Measurements from ENCODE around the gene NPPB. TPM values are rescaled to one million over a fixed set of nuclear protein-coding genes. Genes with fewer than 3 reads are reported as not detected.

Gene NPPB
- total RNA-seq, 1 experiment from 2014 or later: 0.35 TPM

DNA sequence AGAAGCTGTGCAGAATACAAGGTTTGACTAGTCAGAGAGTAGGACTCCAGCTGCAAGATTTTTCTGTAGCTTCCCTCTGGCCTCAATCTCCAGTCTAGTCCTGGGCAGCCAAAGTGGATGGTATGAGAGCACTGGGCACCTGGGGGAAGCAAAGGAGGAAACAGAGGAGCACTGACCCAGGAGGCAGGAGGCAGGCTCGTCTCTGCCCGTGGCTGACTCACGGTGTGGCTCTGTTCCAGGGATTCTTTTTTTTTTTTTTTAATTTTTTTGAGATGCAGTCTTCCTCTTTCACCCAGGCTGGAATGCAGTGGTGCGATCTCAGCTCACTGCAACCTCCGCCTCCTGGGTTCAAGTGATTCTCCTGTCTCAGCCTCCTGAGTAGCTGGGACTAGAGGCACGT lies 4.1 kb upstream of the NPPB start:
- Histone ChIP-seq H4K5ac (ENCODE audit: insufficient read length, low read depth, low read length) (no peak overlapping the region), H4K8ac (replicated peaks; ENCODE audit: insufficient read length, low read depth, low read length) (no peak overlapping the region), H3K14ac (ENCODE audit: insufficient read depth, low read length) (no peak overlapping the region), H2BK12ac (ENCODE audit: insufficient read length, low read depth, low read length) (no peak overlapping the region), H2BK120ac (ENCODE audit: low read depth, low read length, poor library complexity, severe bottlenecking) (no peak overlapping the region), H3K79me1 (ENCODE audit: insufficient read depth, low read depth, low read length, poor library complexity, severe bottlenecking) (no peaks in the 10 kb centered on the region), H2BK20ac (ENCODE audit: low read depth, low read length, poor library complexity, severe bottlenecking) (no peak overlapping the region), H3K79me2 (ENCODE audit: insufficient read depth, low read length) (no peaks in the 10 kb centered on the region), H3K27me3 (ENCODE audit: insufficient read depth, low read length) (no peaks in the 10 kb centered on the region; the same call in 1 of the 2 replicates), H3K4me1 (ENCODE audit: insufficient read depth, low read length) (no peaks in the 10 kb centered on the region), H3K23me2 (ENCODE audit: insufficient read length, low read depth, low read length, poor library complexity, severe bottlenecking) (no peaks in the 10 kb centered on the region), H3K4ac (ENCODE audit: low read depth, low read length) (no peak overlapping the region), H3K23ac (ENCODE audit: insufficient read length, low read depth, low read length) (no peak overlapping the region), H4K91ac (ENCODE audit: insufficient read length, low read depth, low read length) (no peak overlapping the region), H2AK5ac (ENCODE audit: insufficient read length, low read length) (no peak overlapping the region), H3K56ac (ENCODE audit: insufficient read length, low read depth, low read length) (no peak overlapping the region), H2BK15ac (ENCODE audit: low read depth, low read length) (no peak overlapping the region), H3T11ph (ENCODE audit: low read length) (no peak overlapping the region), H2AFZ (ENCODE audit: low read length) (no peak overlapping the region), H3K4me2 (ENCODE audit: insufficient read depth, insufficient read length, low read length) (no peak overlapping the region), H3K18ac (ENCODE audit: insufficient read length, low read depth, low read length) (no peak overlapping the region), H3K9ac (ENCODE audit: extremely low read depth, insufficient read length, low read length) (no peak overlapping the region), H4K20me1 (ENCODE audit: control insufficient read depth, insufficient read depth, insufficient read length) (no peaks in the 10 kb centered on the region), H3K27ac (ENCODE audit: insufficient read length, low read depth, low read length) (no peak overlapping the region), H2BK5ac (ENCODE audit: insufficient read length, low read length) (no peak overlapping the region), H3K9me3 (ENCODE audit: control insufficient read depth, low read depth, low read length) (no peaks in the 10 kb centered on the region)
- Mint-ChIP-seq H3K9me3 (no peaks in the 10 kb centered on the region), H3K4me1 (peaks cover 0 to 11% of the 10 kb centered on the region in 2 experiments; a peak in 1 of 4 replicates), H3K4me3 (no peak overlapping the region), H3K36me3 (ENCODE audit: insufficient read depth in 1 of 3, low read depth in 3 of 3) (no peaks in the 10 kb centered on the region), H3K27me3 (ENCODE audit: low read depth) (peaks cover 49% of the 10 kb centered on the region), H3K27ac (no peak overlapping the region)
- TF ChIP-seq CTCF (conservative IDR thresholded peaks at IDR 0.05): no peak
- DNase-seq: no peak
- no CpG with 5 or more reads among the region's 6 CpGs for WGBS (ENCODE audit: extremely low coverage, insufficient read length, low lambda C conversion rate)
